ENCODE results near the gene B3GAT2.

The B3GAT2 gene

DNA sequence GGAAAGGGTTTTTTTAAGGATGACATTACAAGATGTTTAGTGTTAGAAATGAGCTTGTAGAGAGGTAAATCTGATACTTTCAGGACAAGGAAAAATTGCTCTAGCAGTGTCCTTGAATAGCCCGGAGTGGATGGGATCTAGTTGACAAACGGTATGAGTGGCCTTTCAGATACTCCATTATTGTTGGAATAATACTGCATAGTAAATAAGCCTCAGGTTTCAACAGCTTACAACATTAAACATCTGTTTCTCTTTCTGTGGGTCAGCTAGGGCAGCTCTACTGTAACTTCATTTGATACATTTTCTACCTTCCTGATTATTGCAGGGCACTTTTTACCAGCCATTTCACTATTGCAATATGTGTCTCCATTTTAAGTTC is 118.0 kb downstream of the B3GAT2 start:
- H3K4me3 ChIP-seq (ENCODE audit: low read depth, low read length): no peak overlapping the region
- no peak for DNase-seq (ENCODE audit: low read depth)
- TF ChIP-seq, protein P1, sequence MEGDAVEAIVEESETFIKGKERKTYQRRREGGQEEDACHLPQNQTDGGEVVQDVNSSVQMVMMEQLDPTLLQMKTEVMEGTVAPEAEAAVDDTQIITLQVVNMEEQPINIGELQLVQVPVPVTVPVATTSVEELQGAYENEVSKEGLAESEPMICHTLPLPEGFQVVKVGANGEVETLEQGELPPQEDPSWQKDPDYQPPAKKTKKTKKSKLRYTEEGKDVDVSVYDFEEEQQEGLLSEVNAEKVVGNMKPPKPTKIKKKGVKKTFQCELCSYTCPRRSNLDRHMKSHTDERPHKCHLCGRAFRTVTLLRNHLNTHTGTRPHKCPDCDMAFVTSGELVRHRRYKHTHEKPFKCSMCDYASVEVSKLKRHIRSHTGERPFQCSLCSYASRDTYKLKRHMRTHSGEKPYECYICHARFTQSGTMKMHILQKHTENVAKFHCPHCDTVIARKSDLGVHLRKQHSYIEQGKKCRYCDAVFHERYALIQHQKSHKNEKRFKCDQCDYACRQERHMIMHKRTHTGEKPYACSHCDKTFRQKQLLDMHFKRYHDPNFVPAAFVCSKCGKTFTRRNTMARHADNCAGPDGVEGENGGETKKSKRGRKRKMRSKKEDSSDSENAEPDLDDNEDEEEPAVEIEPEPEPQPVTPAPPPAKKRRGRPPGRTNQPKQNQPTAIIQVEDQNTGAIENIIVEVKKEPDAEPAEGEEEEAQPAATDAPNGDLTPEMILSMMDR (IDR thresholded peaks at IDR 0.05; ENCODE audit: low read depth, low read length, missing control alignments): no peak

DNA sequence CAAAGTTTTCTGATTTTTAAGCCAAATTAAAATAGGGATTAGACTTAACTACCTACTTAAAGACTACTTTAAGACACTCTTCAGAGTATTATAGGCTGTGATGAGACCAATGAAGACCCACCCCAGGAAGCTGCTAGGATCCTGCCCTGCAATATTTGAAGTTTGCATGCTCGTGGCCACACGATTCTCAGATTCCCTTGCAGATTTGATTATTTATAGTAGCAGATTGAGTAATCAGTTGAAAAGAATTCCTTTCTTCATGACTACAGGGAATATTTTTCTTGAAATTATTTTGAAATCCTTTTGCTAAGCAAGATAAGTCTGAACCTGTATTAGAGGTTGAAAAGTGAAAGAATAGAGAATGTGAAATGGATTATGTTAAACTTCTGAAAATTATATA is 122.3 kb downstream of the B3GAT2 start:
- H3K4me3 ChIP-seq (ENCODE audit: low read depth, low read length): no peak overlapping the region
- no peak for DNase-seq (ENCODE audit: low read depth)
- TF ChIP-seq, protein P1 (IDR thresholded peaks at IDR 0.05; ENCODE audit: low read depth, low read length, missing control alignments): no peak

DNA sequence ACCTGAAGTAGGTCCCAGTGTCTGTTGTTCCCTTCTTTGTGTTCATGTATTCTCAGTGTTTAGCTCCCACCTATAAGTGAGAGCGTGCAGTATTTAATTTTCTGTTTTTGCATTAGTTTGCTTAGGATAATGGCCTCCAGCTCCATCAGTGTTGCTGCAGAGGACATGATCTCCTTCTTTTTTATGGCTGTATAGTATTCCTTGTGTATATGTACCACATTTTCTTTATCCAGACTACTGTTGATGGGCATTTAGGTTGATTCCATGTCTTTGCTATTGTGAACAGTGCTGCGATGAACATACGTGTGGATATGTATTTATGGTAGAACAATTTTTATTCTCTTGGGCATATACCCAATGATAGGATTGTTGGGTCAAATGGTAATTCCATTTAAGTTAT is 125.4 kb downstream of the B3GAT2 start:
- DNase-seq (ENCODE audit: low read depth): no peak
- H3K4me3 ChIP-seq (ENCODE audit: low read depth, low read length): no peak overlapping the region
- TF ChIP-seq, protein P1 (IDR thresholded peaks at IDR 0.05; ENCODE audit: low read depth, low read length, missing control alignments): no peak

DNA sequence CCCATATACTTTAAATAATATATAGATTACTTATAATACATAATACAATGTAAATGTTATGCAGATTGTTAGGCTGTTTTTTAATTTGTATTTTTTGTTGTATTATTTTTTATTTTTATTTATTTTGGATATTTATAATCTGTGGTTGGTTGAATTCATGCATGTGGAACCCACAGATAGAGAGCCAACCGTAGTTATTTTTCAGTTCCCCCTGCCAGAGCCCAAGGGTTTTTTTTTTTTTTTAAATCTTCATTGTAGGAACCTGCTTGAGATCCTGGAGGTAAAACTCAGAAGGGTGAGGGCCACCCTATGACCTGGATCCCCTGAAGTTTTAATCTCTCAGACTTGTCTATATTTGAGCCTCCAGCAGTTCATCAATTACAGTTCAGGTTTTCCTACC is 133.2 kb downstream of the B3GAT2 start:
- TF ChIP-seq, protein P1 (IDR thresholded peaks at IDR 0.05; ENCODE audit: low read depth, low read length, missing control alignments): no peak
- DNase-seq (ENCODE audit: low read depth): no peak
- no peak overlapping the region for H3K4me3 ChIP-seq (ENCODE audit: low read depth, low read length)

DNA sequence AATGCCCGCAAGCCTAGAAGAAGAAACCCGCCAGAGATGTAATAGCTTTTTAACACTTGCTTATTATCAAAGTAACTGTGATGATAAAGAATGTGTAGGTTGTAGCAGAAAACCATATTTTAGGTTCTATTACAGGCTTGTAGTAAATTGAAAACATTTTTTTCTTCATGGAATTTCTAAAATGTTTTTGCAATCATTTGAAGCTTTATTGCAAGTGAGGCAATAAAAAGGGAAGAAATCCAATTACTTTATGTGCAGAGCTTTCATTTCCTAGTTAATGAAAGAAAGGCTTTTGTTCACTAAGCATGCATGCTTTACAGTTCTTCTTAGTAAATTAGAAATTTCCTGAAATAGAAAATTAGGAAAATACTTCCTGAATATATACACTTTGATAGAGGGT is 135.1 kb downstream of the B3GAT2 start:
- TF ChIP-seq, protein P1 (IDR thresholded peaks at IDR 0.05; ENCODE audit: low read depth, low read length, missing control alignments): no peak
- no peak overlapping the region for H3K4me3 ChIP-seq (ENCODE audit: low read depth, low read length)
- no peak for DNase-seq (ENCODE audit: low read depth)

DNA sequence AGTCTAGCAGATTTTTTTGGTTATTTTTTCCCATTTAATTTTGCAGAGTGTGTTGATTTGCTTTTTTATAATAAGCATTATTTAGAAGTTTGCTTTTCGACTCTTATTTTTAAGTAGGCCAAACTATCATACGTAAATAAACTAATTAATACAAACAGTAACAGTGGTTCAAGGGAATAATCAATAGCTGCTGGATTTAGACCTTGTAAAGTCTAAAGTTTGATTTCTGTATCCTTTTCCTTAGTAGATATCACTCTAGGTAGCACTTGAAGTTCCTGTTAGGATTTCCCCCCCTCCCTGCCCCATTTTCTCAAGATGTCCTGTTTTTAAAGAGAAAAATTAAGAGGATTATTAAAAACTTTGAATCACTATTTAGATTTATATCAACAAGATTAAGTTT is 136.1 kb downstream of the B3GAT2 start:
- H3K4me3 ChIP-seq (ENCODE audit: low read depth, low read length): no peak overlapping the region
- no peak for DNase-seq (ENCODE audit: low read depth)
- TF ChIP-seq, protein P1 (IDR thresholded peaks at IDR 0.05; ENCODE audit: low read depth, low read length, missing control alignments): no peak

DNA sequence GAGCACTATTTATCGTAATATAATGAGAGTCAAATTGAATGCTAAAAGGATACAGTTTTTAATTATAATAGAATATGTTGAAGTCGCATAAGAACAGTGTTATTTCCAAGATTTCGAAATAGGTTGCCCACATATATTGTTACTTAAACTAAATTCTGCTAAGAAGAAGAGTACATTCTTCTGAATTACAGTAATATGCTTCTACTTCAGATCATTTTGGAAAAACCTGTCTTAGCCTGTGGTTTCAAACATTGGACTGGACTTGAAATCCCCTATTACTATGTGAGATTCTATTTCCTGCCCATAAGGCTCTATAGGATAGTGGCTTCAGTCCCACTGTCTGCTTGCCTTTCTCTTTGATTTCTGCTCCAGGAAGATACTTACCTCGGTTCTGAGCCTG is 137.2 kb downstream of the B3GAT2 start:
- no peak overlapping the region for H3K4me3 ChIP-seq (ENCODE audit: low read depth, low read length)
- TF ChIP-seq, protein P1 (IDR thresholded peaks at IDR 0.05; ENCODE audit: low read depth, low read length, missing control alignments): no peak
- no peak for DNase-seq (ENCODE audit: low read depth)

Measured in GM12864 (cell line).